GM21447 (cell line): Measurements from ENCODE around the gene PEAK1.
"Not testable (repeated sequence)": the region's sequence is repeated elsewhere in the genome, so short reads cannot be mapped to it uniquely, and the experiment has no call there.

Experiments
- ATAC-seq: cut with Tn5 transposase; IDR thresholded peaks from one replicate; pipeline ENCODE4 v1.9.1; 2021; ENCODE audit not compliant: unreplicated experiment

Gene PEAK1

DNA sequence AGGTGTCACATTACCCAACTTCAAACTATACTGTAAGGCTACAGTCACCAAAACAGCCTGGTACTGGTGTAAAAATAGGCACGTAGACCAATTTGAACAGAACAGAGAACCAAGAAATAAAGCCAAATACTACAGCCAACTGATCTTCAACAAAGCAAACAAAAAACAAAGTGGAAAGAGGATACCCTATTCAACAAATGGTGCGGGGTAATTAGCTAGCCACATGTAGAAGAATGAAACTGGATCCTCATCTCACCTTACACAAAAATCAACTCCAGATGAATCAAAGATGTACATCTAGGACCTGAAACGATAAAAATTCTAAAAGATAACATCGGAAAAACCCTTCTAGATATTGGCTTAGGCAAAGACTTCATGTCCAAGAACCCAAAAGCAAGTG lies 13.1 kb downstream of the PEAK1 start:
- no peak for ATAC-seq

DNA sequence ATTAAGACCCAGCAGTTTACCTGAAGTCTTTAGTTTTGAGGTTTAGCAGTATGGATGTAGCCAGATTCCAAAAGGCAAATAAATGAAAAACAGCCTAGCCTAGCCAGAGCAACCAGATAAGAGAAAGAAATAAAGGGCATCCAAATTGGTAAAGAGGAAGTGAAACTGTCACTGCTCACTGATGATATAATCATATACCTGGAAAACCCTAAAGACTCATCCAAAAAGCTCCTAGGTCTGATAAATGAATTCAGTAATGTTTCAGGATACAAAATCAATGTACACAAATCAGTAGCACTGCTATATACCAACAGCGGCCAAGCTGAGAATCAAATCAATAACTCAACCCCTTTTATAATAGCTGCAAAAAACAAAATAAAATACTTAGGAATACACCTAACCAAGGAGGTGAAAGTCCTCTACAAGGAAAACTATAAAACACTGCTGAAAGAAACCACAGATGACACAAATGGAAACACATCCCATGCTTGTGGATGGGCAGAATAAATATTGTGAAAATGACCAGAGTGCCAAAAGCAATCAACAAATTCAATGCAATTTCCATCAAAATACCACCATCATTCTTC lies 13.6 kb downstream of the PEAK1 start:
- not testable (repeated sequence) for ATAC-seq

DNA sequence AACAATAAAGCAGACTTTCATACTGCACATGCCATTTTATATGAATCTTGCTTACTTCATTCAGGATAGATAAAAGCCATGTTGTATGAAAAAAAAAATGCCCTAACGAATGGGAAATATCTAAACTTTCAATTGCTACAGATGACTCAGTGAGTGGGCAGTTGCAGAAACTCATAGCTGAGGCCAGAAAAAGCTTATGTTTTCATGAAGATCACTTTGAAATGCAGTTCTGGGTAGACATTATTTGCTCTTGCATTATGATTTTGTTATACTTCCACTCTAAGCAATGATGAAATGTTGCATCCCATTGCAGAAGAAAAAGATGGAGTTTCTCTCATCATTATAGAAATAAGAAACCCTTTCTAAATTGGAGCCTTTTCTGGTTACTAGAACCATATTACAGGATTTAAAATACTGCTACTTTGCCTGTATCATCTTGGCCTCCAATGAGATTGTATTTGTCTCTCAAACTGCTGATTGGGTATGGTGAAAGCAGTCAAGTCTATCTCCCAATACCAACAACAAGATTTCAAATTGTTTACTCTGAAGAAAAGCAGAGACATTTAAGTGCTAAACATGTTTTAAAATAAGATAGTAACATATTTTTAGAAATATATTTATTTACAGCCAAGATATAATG lies 17.0 kb downstream of the PEAK1 start:
- no peak for ATAC-seq

DNA sequence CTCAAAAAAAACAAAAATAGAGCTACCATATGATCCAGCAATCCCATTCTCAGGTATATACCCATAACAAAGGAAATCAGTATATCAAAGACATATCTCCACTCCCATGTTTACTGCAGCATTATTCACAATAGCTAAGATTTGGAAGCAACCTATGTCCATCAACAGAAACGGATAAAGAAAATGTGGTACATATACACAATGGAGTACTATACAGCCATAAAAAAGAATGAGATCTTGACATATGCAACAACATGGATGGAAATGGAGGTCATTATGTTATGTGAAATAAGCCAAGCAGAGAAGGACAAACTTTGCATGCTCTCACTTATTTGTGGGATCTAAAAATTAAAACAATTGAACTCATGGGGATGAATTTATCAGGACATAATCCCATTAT lies 19.6 kb downstream of the PEAK1 start:
- no peak for ATAC-seq

DNA sequence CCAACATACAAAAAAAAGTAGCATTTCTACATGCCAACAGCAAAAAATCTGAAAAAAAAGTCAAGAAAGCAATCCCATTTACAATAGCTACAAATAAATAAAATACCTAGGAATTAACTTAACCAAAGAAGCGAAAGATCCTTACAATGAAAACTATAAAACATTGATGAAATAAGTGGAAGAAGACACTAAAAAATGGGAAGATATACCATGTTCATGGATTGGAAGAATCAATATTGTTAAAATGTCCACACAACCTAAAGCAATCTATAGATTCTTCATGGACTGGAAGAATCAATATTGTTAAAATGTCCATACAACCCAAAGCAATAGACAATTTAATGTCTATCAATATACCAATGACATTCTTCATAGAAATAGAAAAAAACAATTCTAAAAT lies 21.0 kb downstream of the PEAK1 start:
- ATAC-seq = no peak

DNA sequence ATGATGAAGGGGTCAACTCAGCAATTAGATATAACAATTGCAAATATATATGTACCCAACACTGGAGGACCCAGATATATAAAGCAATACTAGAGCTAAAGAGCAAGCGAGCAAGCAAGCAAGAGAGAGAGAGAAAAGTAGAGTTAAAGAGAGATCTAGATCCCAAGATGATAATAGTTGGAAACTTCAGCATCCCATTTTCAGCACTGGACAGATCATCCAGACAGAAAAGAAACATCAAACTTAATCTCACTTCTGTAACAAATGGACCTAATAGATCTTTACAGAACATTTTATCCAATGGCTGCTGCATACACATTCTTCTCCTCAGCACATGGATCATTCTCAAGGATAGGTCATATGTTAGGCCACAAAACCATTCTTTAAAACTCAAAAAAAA lies 23.2 kb downstream of the PEAK1 start:
- ATAC-seq = no peak

DNA sequence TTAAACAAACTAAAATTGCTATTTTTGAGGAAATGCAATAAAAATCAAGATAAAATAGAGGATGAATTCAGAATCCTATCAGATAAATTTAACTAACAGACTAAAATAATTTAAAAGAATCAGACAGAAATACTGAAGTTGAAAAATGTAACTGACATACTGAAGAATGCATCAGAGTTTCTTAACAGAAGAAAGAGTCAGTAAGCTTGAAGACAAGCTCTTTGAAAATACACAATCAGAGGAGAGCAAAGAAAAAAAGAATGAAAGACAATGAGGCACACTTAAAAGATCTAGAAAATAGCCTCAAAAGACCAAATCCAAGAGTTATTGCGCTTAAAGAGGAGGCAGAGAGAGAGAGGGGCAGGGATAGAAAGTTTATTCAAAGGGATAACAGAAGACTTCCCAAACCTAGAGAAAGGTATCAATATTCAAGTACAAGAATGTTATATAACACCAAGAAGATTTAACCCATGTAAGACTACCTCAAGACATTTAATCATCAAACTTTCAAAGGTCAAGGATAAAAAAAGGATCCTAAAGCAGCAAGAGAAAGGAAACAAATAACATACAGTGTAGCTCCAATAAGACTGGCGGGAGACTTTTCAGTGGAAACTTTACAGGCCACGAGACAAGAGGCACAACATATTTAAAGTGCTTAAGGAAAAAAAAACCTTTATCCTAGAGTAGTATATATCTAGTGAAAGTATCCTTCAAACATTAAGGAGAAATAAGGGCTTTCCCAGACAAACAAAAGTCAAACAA lies 24.7 kb downstream of the PEAK1 start:
- ATAC-seq = no peak

DNA sequence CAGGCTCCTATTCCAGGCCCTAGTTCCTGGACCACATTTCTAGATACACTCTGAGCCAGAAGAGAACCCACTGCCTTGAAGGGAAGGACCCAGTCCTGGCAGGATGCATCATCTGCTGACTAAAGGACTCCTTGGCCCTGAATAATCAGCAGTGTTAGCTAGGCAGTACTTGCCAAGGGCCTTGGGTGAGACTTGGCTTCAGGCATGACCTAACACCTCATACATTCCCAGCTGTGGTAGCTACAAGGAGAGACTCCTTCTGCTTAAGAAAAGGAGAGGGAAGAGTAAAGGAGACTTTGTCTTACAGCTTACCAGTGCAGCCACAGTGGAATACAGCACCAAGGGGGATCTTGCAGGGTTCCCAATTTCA lies 26.4 kb downstream of the PEAK1 start:
- ATAC-seq = no peak

DNA sequence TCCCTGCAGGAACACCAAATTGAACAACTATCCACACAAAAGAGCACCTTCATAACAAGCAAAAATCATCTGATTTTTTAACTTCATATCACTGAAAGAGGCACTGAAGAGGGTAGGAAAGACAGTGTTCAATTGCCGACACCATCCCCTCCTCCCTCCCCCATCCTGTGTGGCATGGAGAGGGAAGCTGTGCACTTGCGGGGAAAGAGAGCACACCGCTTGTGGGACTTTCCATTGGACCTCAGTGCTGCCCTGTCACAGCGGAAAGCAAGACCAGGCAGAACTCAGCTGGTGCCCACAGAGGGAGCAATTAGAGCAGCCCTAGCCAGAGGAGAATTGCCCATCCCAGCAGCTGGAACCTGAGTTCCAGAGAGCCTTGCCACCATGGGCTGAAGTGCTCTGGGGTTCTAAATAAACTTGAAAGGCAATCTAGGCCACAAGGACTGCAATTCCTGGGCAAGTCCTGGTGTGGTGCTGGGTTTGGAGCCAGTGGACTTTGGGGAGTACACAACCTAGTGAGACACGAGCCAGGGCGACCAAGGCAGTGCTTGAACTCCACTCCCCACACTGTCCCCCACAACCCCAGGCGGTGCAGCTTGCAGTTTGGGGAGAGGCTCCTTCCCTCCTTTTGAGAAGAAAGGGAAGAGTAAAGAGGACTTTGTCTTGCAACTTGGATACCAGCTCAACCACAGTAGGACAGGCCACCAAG lies 27.0 kb downstream of the PEAK1 start:
- ATAC-seq = no peak

DNA sequence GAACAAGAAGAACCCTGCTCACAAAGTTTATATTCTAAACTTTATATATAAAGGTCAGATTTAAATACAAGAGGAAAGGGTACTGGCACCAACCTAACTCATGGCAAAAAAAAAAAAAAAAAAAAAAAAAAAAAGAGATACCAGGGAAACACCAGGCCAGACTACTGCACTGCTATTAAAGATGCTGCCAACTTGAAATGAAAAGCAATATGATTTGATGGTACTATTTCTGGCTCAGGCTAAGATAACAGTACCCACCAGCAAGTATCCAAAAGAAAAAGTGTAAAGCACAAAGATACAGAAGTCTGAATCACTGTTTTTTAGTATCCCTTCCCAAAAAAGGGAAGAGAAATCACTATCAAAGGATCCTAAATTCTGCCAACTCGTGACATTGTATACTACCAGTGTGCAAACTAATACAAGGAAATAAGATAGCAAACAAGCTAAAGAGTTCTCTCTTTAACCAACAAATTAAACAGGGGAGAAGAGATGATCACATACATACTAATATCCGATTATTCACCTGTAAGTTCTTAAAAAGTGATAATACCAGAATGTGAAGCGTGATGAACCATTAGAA lies 28.4 kb downstream of the PEAK1 start:
- ATAC-seq = no peak

DNA sequence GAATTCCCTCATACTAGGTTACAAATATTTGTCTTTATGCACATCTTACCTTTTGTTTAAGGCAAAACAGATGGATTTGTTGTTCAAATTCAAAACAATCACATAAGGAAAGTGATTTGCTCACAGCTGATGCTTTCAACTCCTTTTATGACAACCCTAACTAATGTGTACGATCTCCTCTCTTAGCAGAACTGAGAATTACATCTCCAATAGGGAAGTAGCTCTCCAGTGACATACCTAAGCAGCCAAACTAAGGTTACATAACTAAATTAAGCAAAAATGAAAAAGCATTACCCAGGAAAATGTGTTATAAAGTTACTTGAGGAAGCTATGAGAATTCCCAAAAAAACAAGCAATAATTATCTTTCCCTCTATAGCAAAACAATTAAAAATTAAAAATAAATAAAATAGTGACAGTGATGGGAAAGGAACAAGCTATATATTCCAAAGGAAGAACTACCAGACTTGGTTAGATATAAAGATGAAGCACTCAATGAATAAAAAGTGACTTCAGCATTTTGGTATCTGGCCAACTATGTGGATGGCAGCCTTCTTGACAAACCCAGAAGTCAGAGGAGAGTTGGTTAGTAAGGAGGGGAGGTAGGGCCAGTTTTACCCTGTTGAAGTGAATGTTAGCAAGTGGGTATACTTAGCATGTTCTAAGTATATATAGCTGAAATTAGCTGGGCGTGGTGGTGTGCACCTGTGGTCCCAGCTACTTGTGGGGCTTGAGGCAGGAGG lies 32.4 kb downstream of the PEAK1 start:
- no peak for ATAC-seq

DNA sequence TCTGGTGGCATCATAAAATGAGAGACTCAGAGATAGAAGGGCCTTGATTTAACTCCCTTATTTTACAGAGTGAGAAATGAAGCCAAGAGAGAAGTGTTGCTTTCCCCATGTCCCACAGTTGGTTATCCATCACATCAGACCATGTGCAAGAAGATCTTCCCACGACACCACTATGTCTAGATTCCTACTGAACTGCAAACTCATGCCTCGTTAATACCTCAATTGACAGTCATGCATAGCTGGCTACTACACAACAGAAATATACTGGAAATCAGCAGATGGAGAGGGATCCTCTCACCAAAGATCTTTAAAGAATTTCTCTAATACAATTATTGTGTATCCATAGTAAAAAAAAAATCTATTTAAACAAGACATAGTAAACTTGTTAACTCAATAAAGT lies 33.3 kb downstream of the PEAK1 start:
- no peak for ATAC-seq

DNA sequence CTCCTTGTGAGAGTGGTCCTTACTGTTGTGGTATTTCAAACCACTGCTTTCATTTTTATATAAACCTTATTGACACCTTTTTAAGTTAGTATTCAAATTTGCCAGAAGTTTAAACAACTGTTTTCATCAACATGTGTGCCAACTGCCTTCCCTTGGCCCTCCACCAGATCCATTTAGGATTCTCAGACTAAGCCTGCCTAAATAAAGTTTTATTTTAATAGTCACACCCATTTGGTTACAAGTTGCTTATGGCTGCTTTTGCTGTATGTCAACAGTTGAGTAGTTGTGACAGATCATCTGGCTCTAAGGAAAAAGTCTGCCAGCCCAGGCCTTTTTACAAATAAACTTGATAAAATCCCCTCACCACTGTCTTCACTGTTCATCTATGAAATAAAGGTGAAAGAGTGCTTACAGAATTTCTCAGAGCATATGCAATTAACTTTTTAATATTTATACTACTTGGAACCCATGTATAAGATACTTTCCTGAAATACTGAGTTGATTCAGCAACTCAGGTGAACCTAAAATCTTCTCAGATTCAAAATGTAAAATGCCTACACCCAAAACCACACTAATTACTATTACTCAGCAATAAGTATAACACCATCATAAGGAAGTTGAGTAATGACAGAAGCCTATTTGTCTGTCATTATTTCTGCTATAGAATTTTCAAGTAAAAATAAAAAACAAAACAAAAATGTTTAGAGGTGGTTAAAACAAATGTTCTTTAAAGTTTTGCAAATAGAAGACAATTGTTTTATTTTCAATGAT lies 35.1 kb downstream of the PEAK1 start:
- no peak for ATAC-seq

DNA sequence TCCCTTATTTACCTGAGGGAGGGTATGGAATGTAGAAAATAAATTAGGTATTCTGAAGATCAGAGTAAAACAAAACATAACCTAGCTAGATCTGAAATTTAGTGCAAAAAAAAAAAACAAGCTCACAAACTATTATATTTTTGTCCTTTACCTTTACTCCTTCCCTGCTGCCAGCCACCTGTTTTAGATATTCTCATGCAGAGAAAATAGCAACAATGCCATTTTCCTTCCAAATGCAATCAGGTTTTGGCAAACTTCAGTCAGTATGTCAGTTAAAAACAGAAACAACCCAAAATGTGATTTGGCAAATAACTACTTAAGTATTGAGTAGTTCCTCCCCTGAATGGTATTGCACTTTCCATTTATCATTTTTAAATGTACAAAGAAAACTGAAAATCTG lies 35.8 kb downstream of the PEAK1 start:
- no peak for ATAC-seq

DNA sequence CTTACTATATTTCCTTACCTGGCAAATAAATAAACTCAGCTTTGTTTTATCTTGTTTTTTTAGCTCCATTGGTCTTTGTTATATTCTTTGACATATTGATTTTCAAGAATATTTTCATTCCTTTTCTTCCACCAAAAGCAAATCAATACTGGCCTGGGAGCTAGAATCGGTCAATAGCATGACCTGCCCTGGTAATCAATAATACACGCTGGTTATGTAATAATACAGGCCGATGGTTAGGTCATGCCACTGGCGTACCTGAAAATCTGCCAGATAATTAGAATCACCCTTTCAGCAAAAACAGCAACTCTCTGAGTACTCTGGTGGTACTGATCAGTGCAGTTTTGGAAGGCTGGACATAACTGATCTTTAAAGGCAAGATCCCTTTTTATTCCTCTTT lies 39.9 kb downstream of the PEAK1 start:
- no peak for ATAC-seq

DNA sequence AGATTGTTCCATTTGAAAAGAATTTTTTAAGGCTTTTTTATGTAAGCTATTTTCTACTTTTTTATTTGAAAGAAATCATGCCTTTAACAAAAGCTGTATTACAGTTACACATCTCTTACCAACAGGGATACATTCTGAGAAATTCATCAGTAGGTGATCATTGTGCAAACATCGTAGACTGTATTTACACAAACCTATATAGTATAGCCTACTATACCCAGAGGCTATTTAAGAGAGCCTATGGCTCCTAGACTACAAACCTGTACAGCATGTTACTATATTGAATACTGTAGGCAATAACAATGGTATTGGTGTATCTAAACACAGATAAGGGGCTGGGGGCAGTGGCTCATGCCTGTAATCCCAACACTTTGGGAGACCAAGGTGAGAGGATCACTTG lies 43.1 kb downstream of the PEAK1 start:
- no peak for ATAC-seq

DNA sequence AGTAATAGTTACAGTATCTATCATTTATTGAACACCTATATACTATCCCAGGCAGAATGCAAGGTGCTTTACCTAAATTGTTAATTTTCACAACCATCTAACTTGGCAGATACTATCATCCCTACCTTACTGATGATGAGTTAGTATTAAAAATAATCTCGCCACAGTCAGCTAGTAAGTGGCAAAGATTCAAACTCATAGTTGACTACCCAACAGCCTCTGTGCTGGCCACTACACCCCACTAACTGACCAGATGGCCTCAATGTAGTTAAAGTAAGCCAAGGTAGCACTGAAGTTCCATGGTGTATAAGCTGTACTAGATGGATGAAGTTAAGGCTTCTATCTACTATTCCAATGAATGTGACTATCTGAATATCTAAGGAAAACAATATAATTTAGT lies 44.8 kb downstream of the PEAK1 start:
- ATAC-seq = no peak

DNA sequence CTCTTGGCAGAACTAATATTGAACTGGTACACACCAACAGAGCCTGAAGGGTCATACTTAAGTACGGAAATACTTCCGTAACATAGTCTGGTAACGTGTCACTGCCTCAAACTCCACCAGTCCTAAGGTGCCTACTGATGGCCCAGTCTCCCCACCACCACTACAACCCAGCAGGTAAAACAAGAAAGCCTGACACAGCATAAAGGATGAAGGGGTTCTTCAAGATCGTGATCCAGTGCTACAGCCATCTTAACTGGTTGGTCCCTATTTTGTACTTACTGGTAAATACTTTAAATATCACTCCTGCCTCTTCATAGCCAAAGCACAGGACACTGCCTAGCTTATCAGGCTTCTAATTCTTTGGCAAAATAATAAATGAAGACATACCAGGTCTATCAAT lies 46.5 kb downstream of the PEAK1 start:
- no peak for ATAC-seq

DNA sequence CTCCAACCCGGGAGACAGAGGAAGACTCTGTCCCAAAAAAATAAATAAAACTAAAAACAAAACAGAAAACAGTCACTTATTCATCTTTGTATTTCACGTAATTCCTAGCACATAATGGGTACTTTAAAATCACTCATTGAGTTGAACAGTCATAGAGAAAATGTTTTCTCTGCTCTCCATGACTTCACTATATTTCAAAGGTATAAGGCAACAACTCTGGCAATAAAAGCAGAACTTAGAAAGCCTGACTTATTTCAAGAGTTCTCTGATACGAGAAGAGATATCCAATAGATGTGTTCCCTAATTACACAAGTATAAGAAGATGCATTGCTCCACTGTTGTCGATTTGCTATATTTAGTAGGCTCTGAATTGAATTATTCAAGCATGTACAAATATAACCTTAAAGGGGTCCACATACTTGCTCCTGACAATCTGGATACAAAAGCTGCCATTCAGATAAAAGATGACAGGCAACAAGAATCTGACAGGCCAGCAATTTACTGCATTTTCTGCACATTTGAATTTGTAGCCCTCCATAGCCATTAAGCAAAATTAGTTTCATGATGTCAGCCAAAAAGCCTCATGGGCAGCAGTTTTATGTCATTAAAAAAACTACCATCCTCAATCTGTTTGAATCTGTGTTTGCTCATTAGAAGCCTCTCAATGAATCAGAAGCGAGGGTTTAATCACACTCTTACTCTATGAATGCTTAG lies 47.9 kb downstream of the PEAK1 start:
- no peak for ATAC-seq

DNA sequence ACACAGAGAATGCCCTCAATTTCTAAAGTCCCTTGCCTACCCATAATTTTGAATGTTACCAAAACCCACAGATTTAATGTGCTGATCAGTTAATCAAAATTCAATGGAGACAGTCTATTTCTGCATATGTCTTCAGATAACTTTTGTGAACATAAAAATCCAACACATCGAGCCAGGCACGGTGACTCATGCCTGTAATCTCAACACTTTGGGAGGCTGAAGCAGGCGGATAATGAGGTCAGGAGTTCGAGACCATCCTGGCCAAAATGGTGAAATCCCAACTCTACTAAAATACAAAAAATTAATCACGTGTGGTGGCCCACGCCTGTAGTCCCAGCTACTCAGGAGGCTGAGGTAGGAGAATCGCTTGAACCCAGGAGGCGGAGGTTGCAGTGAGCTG lies 49.3 kb downstream of the PEAK1 start:
- no peak for ATAC-seq
